ENCODE data around the gene COL4A2. TPM values are rescaled to one million over a fixed set of nuclear protein-coding genes. Genes with fewer than 3 reads are reported as not detected.

COL4A2 gene
- total and polyA plus RNA-seq, 2 experiments from 2014 or later, result 146 to 455 TPM

- H3K36me3 ChIP-seq (ENCODE audit: low read depth), result no peaks in the 10 kb centered on the region
- peak overlapping the region; percentile 98 for H3K27ac ChIP-seq
- H2AFZ ChIP-seq, result peak overlapping the region; percentile 14; the same call in 1 of the 2 replicates
- peaks cover 71% of the 10 kb centered on the region for H3K4me1 ChIP-seq (ENCODE audit: insufficient read depth)
- H3K9me2 ChIP-seq (ENCODE audit: insufficient read depth), result no peaks in the 10 kb centered on the region
- H3K9me3 ChIP-seq (ENCODE audit: low read depth), result no peaks in the 10 kb centered on the region
- peak overlapping the region; percentile 18 for H3K4me3 ChIP-seq
- no peak for DNase-seq
- peaks cover 65% of the 10 kb centered on the region for H3F3A ChIP-seq (ENCODE audit: insufficient read depth)
- no peaks in the 10 kb centered on the region for H3K79me2 ChIP-seq (ENCODE audit: insufficient read depth)
- 25% methylated on average over 6 of the region's 6 CpGs for WGBS, 2 experiments (ENCODE audit: low coverage in 1 of 2, low lambda C conversion rate in 2 of 2, missing lambda C conversion rate in 2 of 2)
- peak overlapping the region; percentile 54 for H3K4me2 ChIP-seq (ENCODE audit: unreplicated experiment)
- in situ Hi-C loops (cut with MboI), result no loop called here
- no peaks in the 10 kb centered on the region for H4K20me1 ChIP-seq (ENCODE audit: insufficient read depth)
- TF ChIP-seq EZH2phosphoT487 (IDR thresholded peaks at IDR 0.05; ENCODE audit: insufficient read depth, low read depth) (no peak), EZH2 (IDR thresholded peaks at IDR 0.05; ENCODE audit: insufficient read depth, poor library complexity, severe bottlenecking) (no peak)
- H3K9ac ChIP-seq, result peak overlapping the region; percentile 88
- H3K27me3 ChIP-seq (replicated peaks; ENCODE audit: insufficient read depth), result no peaks in the 10 kb centered on the region
These were observed 89.4 kb downstream of the COL4A2 start for GRCh38 chr13:110396476-110396875.

DNA sequence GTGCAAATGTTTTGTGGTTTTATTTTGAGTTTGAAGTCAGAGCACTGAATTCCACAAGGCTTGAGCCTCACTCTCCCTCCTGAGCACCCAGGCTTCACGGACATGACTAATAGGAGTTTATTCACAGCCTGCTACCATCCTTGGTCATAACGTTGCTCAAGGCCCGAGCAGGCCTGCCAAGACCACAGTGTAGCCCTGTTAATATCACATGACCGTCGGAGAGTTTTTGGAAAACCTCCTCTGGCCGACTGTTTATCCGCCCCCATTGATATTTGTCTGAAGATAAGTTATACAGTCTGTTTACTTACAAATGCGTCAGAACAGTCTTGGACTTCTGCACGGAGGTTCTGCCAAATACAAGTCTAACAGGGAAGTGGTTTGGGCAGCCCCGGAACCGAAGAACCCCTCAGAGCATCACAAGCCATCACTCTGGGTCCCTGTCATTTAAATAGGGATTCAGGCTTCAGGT lies 89.9 kb downstream of the COL4A2 start:
- Histone ChIP-seq H3K9ac (peak overlapping the region; percentile 88), H3K9me3 (ENCODE audit: low read depth) (no peaks in the 10 kb centered on the region), H3K9me2 (ENCODE audit: insufficient read depth) (no peaks in the 10 kb centered on the region), H3K36me3 (ENCODE audit: low read depth) (no peaks in the 10 kb centered on the region), H3K79me2 (ENCODE audit: insufficient read depth) (no peaks in the 10 kb centered on the region), H4K20me1 (ENCODE audit: insufficient read depth) (no peaks in the 10 kb centered on the region), H3K4me1 (ENCODE audit: insufficient read depth) (peaks cover 76% of the 10 kb centered on the region), H3K27ac (peak overlapping the region; percentile 98), H3K27me3 (replicated peaks; ENCODE audit: insufficient read depth) (no peaks in the 10 kb centered on the region), H3K4me3 (peak overlapping the region; percentile 65), H3K4me2 (ENCODE audit: unreplicated experiment) (peak overlapping the region; percentile 94), H2AFZ (peak overlapping the region; percentile 4; the same call in 1 of the 2 replicates), H3F3A (ENCODE audit: insufficient read depth) (peaks cover 65% of the 10 kb centered on the region)
- in situ Hi-C loops (cut with MboI), result no loop called here
- 0 to 1% methylated on average over 11 of the region's 11 CpGs for WGBS, 2 experiments (ENCODE audit: low coverage in 1 of 2, low lambda C conversion rate in 2 of 2, missing lambda C conversion rate in 2 of 2)
- TF ChIP-seq EZH2phosphoT487 (IDR thresholded peaks at IDR 0.05; ENCODE audit: insufficient read depth, low read depth) (no peak), EZH2 (IDR thresholded peaks at IDR 0.05; ENCODE audit: insufficient read depth, poor library complexity, severe bottlenecking) (no peak)
- DNase-seq, result peak; percentile 100

DNA sequence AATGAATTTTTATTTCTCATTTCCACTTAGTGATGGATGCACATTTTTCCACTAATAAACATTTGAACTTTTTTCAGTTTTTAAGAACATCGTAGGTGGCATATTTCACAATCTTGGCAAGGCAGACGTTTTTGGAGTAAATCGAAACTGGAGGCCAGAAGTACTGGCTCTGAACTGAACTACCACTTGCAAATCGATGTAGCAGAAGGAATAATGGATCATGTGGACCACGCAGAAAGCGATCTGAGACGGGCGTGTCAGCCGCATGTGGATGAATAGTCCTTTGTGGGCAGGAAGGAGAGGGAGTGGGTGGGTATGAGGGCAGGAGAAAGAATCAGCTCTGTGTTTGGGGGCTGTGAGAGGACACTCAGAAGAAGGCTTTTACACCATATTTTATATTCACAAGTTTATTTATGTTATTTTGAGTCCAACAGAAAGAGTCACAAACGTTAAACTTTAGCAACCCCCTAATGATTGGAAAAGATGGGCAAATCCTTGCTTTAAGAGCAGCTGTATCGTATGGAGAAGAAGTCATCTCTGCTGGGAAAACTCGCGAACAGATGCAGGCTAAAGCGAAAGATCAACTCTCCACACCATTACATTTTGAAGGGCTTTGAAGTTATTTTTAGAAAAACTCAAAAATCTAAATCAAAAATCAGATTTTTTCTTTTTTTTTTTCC lies 90.5 kb downstream of the COL4A2 start:
- Histone ChIP-seq H3K4me2 (ENCODE audit: unreplicated experiment) (peak overlapping the region; percentile 94), H4K20me1 (ENCODE audit: insufficient read depth) (no peaks in the 10 kb centered on the region), H3K27ac (peak overlapping the region; percentile 98), H3K4me1 (ENCODE audit: insufficient read depth) (peaks cover 79% of the 10 kb centered on the region), H3K79me2 (ENCODE audit: insufficient read depth) (no peaks in the 10 kb centered on the region), H3K9me3 (ENCODE audit: low read depth) (no peaks in the 10 kb centered on the region), H2AFZ (peak overlapping the region; percentile 4; the same call in 1 of the 2 replicates), H3K36me3 (ENCODE audit: low read depth) (no peaks in the 10 kb centered on the region), H3K4me3 (peak overlapping the region; percentile 65), H3K27me3 (replicated peaks; ENCODE audit: insufficient read depth) (no peaks in the 10 kb centered on the region), H3K9ac (peak overlapping the region; percentile 88), H3K9me2 (ENCODE audit: insufficient read depth) (no peaks in the 10 kb centered on the region), H3F3A (ENCODE audit: insufficient read depth) (peaks cover 68% of the 10 kb centered on the region)
- in situ Hi-C loops (cut with MboI), result no loop called here
- TF ChIP-seq EZH2 (IDR thresholded peaks at IDR 0.05; ENCODE audit: insufficient read depth, poor library complexity, severe bottlenecking) (no peak), EZH2phosphoT487 (IDR thresholded peaks at IDR 0.05; ENCODE audit: insufficient read depth, low read depth) (no peak)
- WGBS, 2 experiments (ENCODE audit: low coverage in 1 of 2, low lambda C conversion rate in 2 of 2, missing lambda C conversion rate in 2 of 2), result 26 to 28% methylated on average over 14 of the region's 14 CpGs
- peak; percentile 80 for DNase-seq

DNA sequence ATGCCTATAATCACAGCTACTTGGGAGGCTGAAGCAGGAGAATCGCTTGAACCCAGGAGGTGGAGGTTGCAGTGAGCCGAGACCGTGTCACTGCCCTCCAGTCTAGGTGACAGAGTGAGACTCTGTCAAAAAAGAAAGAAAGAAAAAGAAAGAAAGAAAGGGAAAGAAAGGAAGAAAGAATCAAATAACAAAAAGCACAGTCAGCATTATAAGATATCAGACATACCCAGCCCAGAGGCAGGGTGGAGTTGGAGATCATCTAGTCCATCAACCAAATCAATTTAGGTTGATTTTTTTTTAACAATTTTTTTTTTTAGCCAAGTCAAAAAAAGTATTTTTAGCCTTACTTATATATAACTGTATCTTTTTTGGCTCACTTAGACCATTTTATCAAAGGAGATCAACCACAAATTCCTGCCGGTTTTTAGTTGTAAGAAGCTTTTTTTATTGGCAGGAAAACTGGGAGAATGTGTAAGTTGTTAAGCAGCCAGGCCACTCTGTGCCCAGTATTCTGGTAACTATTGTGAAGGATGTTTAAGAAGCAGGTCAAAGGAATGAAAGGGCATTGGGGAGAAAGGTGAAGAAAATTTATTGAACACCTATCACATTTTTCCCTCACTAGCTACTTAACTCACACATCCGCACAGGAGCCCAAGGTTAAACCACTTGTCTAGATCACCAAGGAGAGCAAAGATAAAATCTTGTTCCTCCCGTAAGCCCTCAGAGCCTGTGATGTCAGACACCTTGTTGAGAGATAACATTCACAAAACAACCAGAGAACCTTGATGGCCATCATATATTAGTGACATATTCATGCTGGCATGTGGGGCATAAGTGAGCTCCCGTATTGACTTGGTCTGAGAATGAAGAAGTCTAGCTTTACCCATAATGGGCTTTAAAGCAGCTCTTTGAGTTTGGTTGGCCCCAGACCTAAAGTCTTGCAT lies 91.8 kb downstream of the COL4A2 start:
- peak; percentile 72 for DNase-seq
- H3K79me2 ChIP-seq (ENCODE audit: insufficient read depth), result no peaks in the 10 kb centered on the region
- TF ChIP-seq EZH2phosphoT487 (IDR thresholded peaks at IDR 0.05; ENCODE audit: insufficient read depth, low read depth), result no peak
- TF ChIP-seq EZH2 (IDR thresholded peaks at IDR 0.05; ENCODE audit: insufficient read depth, poor library complexity, severe bottlenecking), result no peak
- WGBS, 2 experiments (ENCODE audit: low coverage in 1 of 2, low lambda C conversion rate in 2 of 2, missing lambda C conversion rate in 2 of 2), result 69 to 74% methylated on average over 7 of the region's 7 CpGs
- H4K20me1 ChIP-seq (ENCODE audit: insufficient read depth), result no peaks in the 10 kb centered on the region
- H3K27me3 ChIP-seq (replicated peaks; ENCODE audit: insufficient read depth), result no peaks in the 10 kb centered on the region
- H3K4me2 ChIP-seq (ENCODE audit: unreplicated experiment), result peak overlapping the region; percentile 94
- no peak overlapping the region for H3K4me3 ChIP-seq
- H3F3A ChIP-seq (ENCODE audit: insufficient read depth), result peaks cover 80% of the 10 kb centered on the region
- peak overlapping the region; percentile 88; the same call in 1 of the 2 replicates for H3K9ac ChIP-seq
- H3K9me3 ChIP-seq (ENCODE audit: low read depth), result no peaks in the 10 kb centered on the region
- in situ Hi-C loops (cut with MboI), result no loop called here
- H2AFZ ChIP-seq, result no peak overlapping the region
- H3K4me1 ChIP-seq (ENCODE audit: insufficient read depth), result peaks cover 82% of the 10 kb centered on the region
- H3K36me3 ChIP-seq (ENCODE audit: low read depth), result no peaks in the 10 kb centered on the region
- no peaks in the 10 kb centered on the region for H3K9me2 ChIP-seq (ENCODE audit: insufficient read depth)
- peak overlapping the region; percentile 98 for H3K27ac ChIP-seq
